ENCODE measurements around the gene ELMO1. TPM values are rescaled to one million over a fixed set of nuclear protein-coding genes. Genes with fewer than 3 reads are reported as not detected.

ELMO1 gene
- total RNA-seq, 1 donor from 2014 or later = 29.4 TPM

GRCh38 chr7:37224746-37225145 lies 223.9 kb downstream of the ELMO1 start:
- no peak for DNase-seq (ENCODE audit: extremely low spot score, unreplicated experiment)
- H3K27ac Mint-ChIP-seq = no peak overlapping the region
- H3K27me3 Mint-ChIP-seq = no peaks in the 10 kb centered on the region
- no peak for TF ChIP-seq CTCF (conservative IDR thresholded peaks at IDR 0.05)
- peaks cover 5% of the 10 kb centered on the region for H3K4me1 Mint-ChIP-seq (ENCODE audit: unreplicated experiment)
- H3K4me3 Mint-ChIP-seq = no peak overlapping the region
- no peaks in the 10 kb centered on the region for H3K36me3 Mint-ChIP-seq
- no peaks in the 10 kb centered on the region for H3K9me3 Mint-ChIP-seq

GRCh38 chr7:37220664-37221063 lies 228.0 kb downstream of the ELMO1 start:
- no peak overlapping the region for H3K4me3 Mint-ChIP-seq

GRCh38 chr7:37218956-37219355 lies 229.7 kb downstream of the ELMO1 start:
- peaks cover 28% of the 10 kb centered on the region for H3K4me1 Mint-ChIP-seq (ENCODE audit: unreplicated experiment)
- no peak for TF ChIP-seq CTCF (conservative IDR thresholded peaks at IDR 0.05)
- DNase-seq (ENCODE audit: extremely low spot score, unreplicated experiment) = no peak
- H3K4me3 Mint-ChIP-seq = no peak overlapping the region
- no peaks in the 10 kb centered on the region for H3K36me3 Mint-ChIP-seq
- H3K9me3 Mint-ChIP-seq = no peaks in the 10 kb centered on the region
- H3K27ac Mint-ChIP-seq = no peak overlapping the region
- no peaks in the 10 kb centered on the region for H3K27me3 Mint-ChIP-seq

More at GRCh38 chr7:37220664-37221063, 228.0 kb downstream of the ELMO1 start:
- H3K36me3 Mint-ChIP-seq = no peaks in the 10 kb centered on the region
- H3K27me3 Mint-ChIP-seq = no peaks in the 10 kb centered on the region
- H3K4me1 Mint-ChIP-seq (ENCODE audit: unreplicated experiment) = peaks cover 21% of the 10 kb centered on the region
- TF ChIP-seq CTCF (conservative IDR thresholded peaks at IDR 0.05) = no peak
- no peak overlapping the region for H3K27ac Mint-ChIP-seq
- no peak for DNase-seq (ENCODE audit: extremely low spot score, unreplicated experiment)
- no peaks in the 10 kb centered on the region for H3K9me3 Mint-ChIP-seq

GRCh38 chr7:37216923-37217322 lies 231.7 kb downstream of the ELMO1 start:
- no peak for DNase-seq (ENCODE audit: extremely low spot score, unreplicated experiment)
- Mint-ChIP-seq H3K4me1 (ENCODE audit: unreplicated experiment) (peaks cover 36% of the 10 kb centered on the region), H3K9me3 (no peaks in the 10 kb centered on the region), H3K27me3 (no peaks in the 10 kb centered on the region), H3K27ac (no peak overlapping the region), H3K36me3 (no peaks in the 10 kb centered on the region), H3K4me3 (no peak overlapping the region)
- TF ChIP-seq CTCF (conservative IDR thresholded peaks at IDR 0.05) = no peak

- H3K4me1 Mint-ChIP-seq (ENCODE audit: unreplicated experiment) = peaks cover 42% of the 10 kb centered on the region
- H3K27me3 Mint-ChIP-seq = no peaks in the 10 kb centered on the region
- no peak overlapping the region for H3K27ac Mint-ChIP-seq
- no peak for DNase-seq (ENCODE audit: extremely low spot score, unreplicated experiment)
- no peaks in the 10 kb centered on the region for H3K36me3 Mint-ChIP-seq
- no peak for TF ChIP-seq CTCF (conservative IDR thresholded peaks at IDR 0.05)
- H3K4me3 Mint-ChIP-seq = no peak overlapping the region
- no peaks in the 10 kb centered on the region for H3K9me3 Mint-ChIP-seq
Observed at GRCh38 chr7:37216156-37216852, 232.4 kb downstream of the ELMO1 start.

Data from type B pancreatic cell (in vitro differentiated cells).